Measurements from ENCODE around the gene HIPK2.

HIPK2 gene

DNA sequence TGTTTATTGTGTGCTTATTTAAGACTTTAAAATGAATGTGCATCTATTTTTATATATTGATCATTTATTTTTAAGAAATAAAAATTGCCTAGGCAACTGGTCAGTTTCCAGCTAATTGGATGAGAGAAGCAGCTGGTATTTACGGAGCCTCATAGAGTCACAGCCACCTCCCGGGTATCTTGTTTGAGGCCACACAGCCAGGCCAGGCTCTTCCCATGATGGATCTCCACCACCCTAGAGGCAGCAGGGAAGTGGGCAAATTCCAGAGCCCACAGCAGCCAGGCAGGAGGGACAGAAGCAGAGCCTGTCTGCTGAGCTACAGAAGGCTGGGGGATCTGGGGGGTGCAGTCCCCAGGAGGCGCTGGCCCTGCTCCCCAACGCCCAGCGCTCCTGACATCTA is 192.8 kb downstream of the HIPK2 start:
- TF ChIP-seq, protein P1, sequence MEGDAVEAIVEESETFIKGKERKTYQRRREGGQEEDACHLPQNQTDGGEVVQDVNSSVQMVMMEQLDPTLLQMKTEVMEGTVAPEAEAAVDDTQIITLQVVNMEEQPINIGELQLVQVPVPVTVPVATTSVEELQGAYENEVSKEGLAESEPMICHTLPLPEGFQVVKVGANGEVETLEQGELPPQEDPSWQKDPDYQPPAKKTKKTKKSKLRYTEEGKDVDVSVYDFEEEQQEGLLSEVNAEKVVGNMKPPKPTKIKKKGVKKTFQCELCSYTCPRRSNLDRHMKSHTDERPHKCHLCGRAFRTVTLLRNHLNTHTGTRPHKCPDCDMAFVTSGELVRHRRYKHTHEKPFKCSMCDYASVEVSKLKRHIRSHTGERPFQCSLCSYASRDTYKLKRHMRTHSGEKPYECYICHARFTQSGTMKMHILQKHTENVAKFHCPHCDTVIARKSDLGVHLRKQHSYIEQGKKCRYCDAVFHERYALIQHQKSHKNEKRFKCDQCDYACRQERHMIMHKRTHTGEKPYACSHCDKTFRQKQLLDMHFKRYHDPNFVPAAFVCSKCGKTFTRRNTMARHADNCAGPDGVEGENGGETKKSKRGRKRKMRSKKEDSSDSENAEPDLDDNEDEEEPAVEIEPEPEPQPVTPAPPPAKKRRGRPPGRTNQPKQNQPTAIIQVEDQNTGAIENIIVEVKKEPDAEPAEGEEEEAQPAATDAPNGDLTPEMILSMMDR (conservative IDR thresholded peaks at IDR 0.05; ENCODE audit: low read depth), result no peak
- ChIA-PET POLR2A (ENCODE audit: low non-redundant PET) (no interaction called here), CTCF (interaction anchor here (1.1 kb wide), 1 partner anchor 15 kb away, joined by 3 read pairs; no protein-coding TSS in a partner anchor)
- no peak for DNase-seq (ENCODE audit: low spot score)
- no peak overlapping the region for H3K27ac ChIP-seq

DNA sequence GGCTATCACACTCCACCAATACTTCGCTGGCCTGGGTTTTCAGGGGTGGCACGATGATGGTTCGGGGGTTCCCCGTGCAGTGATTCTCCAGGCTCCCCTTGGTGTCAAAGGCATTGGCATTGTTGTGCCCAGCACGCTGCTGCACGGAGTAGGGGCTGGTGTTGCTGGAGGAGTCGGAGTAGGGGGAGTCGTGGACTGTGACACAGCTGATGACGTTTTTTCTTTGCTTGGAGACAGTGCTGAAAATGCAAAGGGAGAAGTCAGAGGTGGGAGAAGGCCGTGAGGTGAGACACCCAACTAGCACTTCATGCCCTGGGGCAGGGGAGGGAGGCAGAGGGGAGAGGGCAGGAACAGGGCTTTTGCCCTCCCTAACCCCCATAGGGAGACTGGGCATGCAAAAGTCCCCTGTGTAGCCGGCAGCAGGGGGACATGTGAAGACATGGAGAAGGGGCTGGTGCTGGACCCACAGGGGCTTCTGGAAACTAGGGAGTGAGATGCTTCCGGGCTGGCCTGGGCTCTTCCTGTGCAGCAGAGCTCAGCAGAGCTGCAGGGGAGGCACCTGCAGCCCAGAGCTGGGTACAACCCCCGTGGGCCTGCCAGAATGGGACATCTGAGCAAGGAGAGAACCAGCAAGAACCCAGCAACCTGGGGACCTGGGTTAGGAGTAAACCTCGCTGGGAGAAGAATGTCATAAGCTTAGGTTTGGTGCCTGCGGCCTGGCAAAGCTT is 193.8 kb downstream of the HIPK2 start:
- no peak overlapping the region for H3K27ac ChIP-seq
- ChIA-PET POLR2A (ENCODE audit: low non-redundant PET) (no interaction called here), CTCF (no interaction called here)
- TF ChIP-seq, protein P1 (conservative IDR thresholded peaks at IDR 0.05; ENCODE audit: low read depth), result no peak
- DNase-seq (ENCODE audit: low spot score), result no peak

DNA sequence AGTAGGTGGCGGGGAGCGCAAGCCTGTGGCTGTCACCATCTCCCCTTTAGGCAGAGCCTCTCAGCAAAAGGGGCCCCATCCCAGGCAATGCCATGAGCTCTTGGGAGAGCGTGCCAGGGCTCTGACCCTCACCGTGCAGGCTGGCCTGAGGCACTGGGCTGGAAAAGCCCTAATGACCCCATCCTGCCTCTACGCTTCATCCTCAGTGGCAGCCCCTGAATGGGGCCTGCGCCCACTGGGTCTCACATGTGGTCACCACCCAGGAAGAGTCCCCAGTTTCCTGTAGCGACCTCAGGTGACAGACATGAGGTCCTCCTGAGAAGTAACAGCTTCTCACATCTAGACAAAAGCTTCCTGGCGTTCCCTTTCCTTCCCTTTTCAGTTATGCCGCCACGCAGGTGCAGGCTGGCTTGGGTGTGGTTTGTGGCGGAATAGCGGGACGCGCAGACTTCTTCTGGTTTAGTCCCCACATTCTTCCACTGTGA is 195.1 kb downstream of the HIPK2 start:
- TF ChIP-seq, protein P1 (conservative IDR thresholded peaks at IDR 0.05; ENCODE audit: low read depth), result no peak
- POLR2A ChIA-PET (ENCODE audit: low non-redundant PET), result no interaction called here
- H3K27ac ChIP-seq, result no peak overlapping the region
- CTCF ChIA-PET, result interaction anchor here (0.7 kb wide), 1 partner anchor 377 kb away, joined by 3 read pairs; no protein-coding TSS in a partner anchor
- DNase-seq (ENCODE audit: low spot score), result no peak

DNA sequence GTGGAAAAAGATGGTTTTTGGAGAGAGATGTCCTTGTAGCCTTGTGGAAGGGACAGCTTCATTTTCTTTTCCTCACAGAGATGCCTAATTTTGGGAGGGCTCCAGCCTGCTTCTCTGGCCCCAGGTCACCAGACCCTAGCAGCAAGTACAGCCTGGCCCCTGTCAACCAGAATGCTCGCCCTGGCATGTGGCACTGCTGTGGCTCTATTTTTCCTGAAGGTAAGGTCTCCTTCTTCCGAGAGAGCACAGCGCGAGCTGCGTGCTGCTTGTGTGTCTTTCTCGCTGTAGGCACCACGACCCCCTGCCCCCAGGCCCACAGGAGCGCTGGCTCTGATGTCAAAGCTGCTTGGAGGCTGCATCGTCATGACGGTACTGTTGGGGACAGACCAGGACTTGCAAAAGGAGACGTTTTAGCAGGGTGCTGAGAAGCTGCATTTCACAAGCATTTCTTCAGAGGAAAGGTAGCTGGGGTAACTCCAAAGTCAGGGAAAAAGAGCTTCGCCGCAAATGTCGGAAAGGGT is 195.6 kb downstream of the HIPK2 start:
- TF ChIP-seq, protein P1 (conservative IDR thresholded peaks at IDR 0.05; ENCODE audit: low read depth), result no peak
- H3K27ac ChIP-seq, result no peak overlapping the region
- ChIA-PET POLR2A (ENCODE audit: low non-redundant PET) (no interaction called here), CTCF (interaction anchor here (0.7 kb wide), 1 partner anchor 378 kb away, joined by 3 read pairs; no protein-coding TSS in a partner anchor)
- no peak for DNase-seq (ENCODE audit: low spot score)

DNA sequence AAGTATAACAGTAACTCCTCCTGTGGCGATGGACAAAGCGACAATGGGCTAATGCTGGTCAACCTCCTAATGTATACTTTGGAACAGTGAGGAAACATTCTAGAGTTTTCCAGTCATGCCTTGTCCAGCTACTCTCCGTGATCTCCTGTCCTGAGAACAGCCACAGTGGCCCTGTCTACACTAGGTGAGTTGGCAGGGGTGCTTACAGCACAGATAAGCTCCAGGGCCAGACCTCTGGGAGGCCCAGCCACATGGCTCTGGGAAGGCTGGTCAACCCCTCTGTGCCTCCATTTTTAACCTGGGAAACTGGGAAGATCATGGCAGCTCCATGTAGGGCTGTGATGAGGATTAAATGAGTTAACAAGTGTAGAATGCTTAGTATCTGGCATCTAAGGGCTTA is 197.4 kb downstream of the HIPK2 start:
- ChIA-PET CTCF (no interaction called here), POLR2A (ENCODE audit: low non-redundant PET) (no interaction called here)
- TF ChIP-seq, protein P1 (conservative IDR thresholded peaks at IDR 0.05; ENCODE audit: low read depth), result no peak
- DNase-seq (ENCODE audit: low spot score), result no peak
- H3K27ac ChIP-seq, result no peak overlapping the region

DNA sequence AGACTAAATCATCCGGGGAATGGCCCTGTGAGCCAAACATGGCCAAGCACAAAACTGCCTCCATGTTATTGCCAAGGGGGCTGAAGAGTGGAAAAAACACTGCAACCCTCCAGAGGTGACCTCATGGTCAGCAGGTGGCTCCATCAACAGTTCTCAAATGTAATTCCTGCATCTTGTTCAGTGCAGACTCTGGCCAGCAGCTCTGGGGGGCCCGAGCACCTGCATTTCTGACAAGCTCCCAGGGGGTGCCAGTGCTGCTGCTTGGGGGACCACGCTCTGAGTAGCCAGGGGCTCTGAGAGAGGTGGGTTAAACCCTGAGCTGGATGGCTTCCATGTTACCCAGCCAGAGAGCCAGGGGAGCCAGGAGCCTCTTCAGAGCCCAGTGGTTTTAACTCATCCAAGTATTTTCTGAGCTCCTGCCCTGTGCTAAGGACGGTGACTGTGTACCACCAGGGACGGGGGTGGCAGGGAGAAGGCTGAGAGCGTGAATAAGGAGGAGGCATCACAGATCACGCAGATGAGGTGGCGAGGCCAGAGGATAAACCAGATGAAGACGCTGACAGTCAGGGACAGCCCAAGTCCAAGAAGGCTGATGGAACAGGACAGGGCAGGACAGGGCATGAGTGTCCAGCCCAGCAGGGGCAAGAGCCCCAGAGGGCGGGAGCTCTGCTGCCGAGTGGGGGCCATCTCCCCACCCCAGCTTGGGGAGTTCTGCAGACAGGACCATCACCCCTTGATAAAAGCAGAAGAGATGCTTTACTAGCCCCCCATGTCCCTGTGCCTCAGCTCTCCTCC is 201.4 kb downstream of the HIPK2 start:
- H3K27ac ChIP-seq, result no peak overlapping the region
- CTCF ChIA-PET, result no interaction called here
- POLR2A ChIA-PET (ENCODE audit: low non-redundant PET), result no interaction called here

More for the DNA sequence above, 201.4 kb downstream of the HIPK2 start:
- DNase-seq (ENCODE audit: low spot score), result no peak
- TF ChIP-seq, protein P1 (conservative IDR thresholded peaks at IDR 0.05; ENCODE audit: low read depth), result no peak
